ENCODE measurements around the gene AHCYL2. TPM values are rescaled to one million over a fixed set of nuclear protein-coding genes. Genes with fewer than 3 reads are reported as not detected.

AHCYL2 gene
- total RNA-seq, 1 experiment from 2014 or later: 20.2 TPM

GRCh38 chr7:129465080-129465479 is 240.2 kb downstream of the AHCYL2 start:
- no TSS peak for BruUV-seq (replicated peaks)
- in situ Hi-C loops (cut with HindIII; ENCODE audit: low pct_unique_long_range_greater_than_20kb, low sequenced_read_pairs): no loop called here

DNA sequence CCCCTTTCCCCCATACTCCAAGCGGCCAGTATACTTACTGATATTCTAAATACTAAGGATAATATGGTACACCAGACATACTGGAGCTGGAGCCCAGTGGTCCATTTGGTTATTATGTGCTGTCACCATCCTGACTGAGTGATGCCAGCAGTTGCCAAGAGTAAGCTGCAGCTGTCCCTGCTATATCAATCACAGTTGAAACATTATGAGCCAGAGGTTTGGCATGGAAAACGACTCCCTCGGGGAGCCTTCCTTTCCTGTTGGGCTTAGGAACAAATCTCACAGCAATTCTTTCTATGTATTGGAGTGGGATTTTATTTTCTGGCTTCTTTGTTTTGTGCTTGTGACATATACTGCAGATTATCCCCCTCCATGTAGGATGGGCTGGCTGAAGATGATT is 242.0 kb downstream of the AHCYL2 start:
- no peak for ATAC-seq

More at GRCh38 chr7:129465080-129465479, 240.2 kb downstream of the AHCYL2 start:
- H3K4me3 ChIP-seq (ENCODE audit: low read depth in 2 of 2, low read length in 2 of 2): no peak overlapping the region
- ChIA-PET POLR2A (interaction anchor here (0.6 kb wide), 1 partner anchor 415 kb away, joined by 3 read pairs; no protein-coding TSS in a partner anchor), CTCF (no interaction called here)
- no peak for DNase-seq (ENCODE audit: low read depth, low spot score)
- no peak for ATAC-seq
- H3K4me1 ChIP-seq (ENCODE audit: control insufficient read depth, insufficient read depth, low read length): no peaks in the 10 kb centered on the region
- intact Hi-C loops (cut with micrococcal nuclease; ENCODE audit: unreplicated experiment): no loop called here
- H3K9me3 ChIP-seq (ENCODE audit: control insufficient read depth, insufficient read depth, low read depth, low read length): no peaks in the 10 kb centered on the region
- no peak overlapping the region for H3K27ac ChIP-seq (ENCODE audit: low read length)
- no peaks in the 10 kb centered on the region; the same call in 1 of the 2 replicates for H3K36me3 ChIP-seq (ENCODE audit: control insufficient read depth, insufficient read depth, low read length)
- TF ChIP-seq, protein P1, sequence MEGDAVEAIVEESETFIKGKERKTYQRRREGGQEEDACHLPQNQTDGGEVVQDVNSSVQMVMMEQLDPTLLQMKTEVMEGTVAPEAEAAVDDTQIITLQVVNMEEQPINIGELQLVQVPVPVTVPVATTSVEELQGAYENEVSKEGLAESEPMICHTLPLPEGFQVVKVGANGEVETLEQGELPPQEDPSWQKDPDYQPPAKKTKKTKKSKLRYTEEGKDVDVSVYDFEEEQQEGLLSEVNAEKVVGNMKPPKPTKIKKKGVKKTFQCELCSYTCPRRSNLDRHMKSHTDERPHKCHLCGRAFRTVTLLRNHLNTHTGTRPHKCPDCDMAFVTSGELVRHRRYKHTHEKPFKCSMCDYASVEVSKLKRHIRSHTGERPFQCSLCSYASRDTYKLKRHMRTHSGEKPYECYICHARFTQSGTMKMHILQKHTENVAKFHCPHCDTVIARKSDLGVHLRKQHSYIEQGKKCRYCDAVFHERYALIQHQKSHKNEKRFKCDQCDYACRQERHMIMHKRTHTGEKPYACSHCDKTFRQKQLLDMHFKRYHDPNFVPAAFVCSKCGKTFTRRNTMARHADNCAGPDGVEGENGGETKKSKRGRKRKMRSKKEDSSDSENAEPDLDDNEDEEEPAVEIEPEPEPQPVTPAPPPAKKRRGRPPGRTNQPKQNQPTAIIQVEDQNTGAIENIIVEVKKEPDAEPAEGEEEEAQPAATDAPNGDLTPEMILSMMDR (IDR thresholded peaks at IDR 0.05): no peak
- TF ChIP-seq SIN3A (IDR thresholded peaks at IDR 0.05; ENCODE audit: borderline replicate concordance, insufficient read depth, low read depth, low read length) (no peak), TCF7L2 (IDR thresholded peaks at IDR 0.05; ENCODE audit: low read depth, low read length) (no peak)
- no peaks in the 10 kb centered on the region for H3K27me3 ChIP-seq (ENCODE audit: control insufficient read depth, insufficient read depth, low read length)

DNA sequence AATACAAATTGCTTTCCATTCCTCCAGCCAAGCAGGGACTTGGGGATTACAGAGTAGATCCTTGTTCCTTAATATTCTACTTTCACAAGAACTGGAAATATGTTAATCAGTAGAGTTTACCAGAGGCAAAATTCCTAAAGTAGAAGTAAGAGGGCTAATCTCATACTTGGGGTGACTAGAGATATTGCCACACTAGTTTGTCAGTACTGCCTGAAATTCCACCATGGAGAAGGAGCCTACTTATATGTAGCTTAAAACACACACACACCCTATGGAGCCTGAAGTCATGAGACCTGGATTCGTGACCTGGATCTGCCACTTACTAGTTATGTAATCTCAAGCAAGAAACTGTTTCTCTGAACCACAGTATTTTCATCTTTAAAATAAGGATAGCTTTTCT is 243.3 kb downstream of the AHCYL2 start:
- ATAC-seq (no peak), DNase-seq (ENCODE audit: low read depth, low spot score) (no peak)
- Histone ChIP-seq H3K36me3 (ENCODE audit: control insufficient read depth, insufficient read depth, low read length) (no peaks in the 10 kb centered on the region; the same call in 1 of the 2 replicates), H3K4me3 (ENCODE audit: low read depth in 2 of 2, low read length in 2 of 2) (no peak overlapping the region), H3K27me3 (ENCODE audit: control insufficient read depth, insufficient read depth, low read length) (no peaks in the 10 kb centered on the region), H3K4me1 (ENCODE audit: control insufficient read depth, insufficient read depth, low read length) (no peaks in the 10 kb centered on the region), H3K9me3 (ENCODE audit: control insufficient read depth, insufficient read depth, low read depth, low read length) (no peaks in the 10 kb centered on the region), H3K27ac (ENCODE audit: low read length) (no peak overlapping the region)
- intact Hi-C loops (cut with micrococcal nuclease; ENCODE audit: unreplicated experiment): no loop called here
- no peak for TF ChIP-seq SIN3A (IDR thresholded peaks at IDR 0.05; ENCODE audit: borderline replicate concordance, insufficient read depth, low read depth, low read length)
- TF ChIP-seq, protein P2, sequence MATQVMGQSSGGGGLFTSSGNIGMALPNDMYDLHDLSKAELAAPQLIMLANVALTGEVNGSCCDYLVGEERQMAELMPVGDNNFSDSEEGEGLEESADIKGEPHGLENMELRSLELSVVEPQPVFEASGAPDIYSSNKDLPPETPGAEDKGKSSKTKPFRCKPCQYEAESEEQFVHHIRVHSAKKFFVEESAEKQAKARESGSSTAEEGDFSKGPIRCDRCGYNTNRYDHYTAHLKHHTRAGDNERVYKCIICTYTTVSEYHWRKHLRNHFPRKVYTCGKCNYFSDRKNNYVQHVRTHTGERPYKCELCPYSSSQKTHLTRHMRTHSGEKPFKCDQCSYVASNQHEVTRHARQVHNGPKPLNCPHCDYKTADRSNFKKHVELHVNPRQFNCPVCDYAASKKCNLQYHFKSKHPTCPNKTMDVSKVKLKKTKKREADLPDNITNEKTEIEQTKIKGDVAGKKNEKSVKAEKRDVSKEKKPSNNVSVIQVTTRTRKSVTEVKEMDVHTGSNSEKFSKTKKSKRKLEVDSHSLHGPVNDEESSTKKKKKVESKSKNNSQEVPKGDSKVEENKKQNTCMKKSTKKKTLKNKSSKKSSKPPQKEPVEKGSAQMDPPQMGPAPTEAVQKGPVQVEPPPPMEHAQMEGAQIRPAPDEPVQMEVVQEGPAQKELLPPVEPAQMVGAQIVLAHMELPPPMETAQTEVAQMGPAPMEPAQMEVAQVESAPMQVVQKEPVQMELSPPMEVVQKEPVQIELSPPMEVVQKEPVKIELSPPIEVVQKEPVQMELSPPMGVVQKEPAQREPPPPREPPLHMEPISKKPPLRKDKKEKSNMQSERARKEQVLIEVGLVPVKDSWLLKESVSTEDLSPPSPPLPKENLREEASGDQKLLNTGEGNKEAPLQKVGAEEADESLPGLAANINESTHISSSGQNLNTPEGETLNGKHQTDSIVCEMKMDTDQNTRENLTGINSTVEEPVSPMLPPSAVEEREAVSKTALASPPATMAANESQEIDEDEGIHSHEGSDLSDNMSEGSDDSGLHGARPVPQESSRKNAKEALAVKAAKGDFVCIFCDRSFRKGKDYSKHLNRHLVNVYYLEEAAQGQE (IDR thresholded peaks at IDR 0.05; ENCODE audit: insufficient read depth in 1 of 2, low read depth in 2 of 2, low read length in 1 of 2): no peak
- no peak for TF ChIP-seq POLR2AphosphoS5 (IDR thresholded peaks at IDR 0.05; ENCODE audit: low read depth, low read length)
- TF ChIP-seq, protein P1 (IDR thresholded peaks at IDR 0.05): no peak
- ChIA-PET POLR2A (no interaction called here), CTCF (interaction anchor here (0.5 to 1.4 kb wide), 3 partner anchors 100 to 250 kb away, joined by 4 to 5 read pairs (median 4); no protein-coding TSS in a partner anchor)
- in situ Hi-C loops (cut with HindIII; ENCODE audit: low pct_unique_long_range_greater_than_20kb, low sequenced_read_pairs): no loop called here
- BruUV-seq (replicated peaks): no TSS peak

More for the DNA sequence above, 242.0 kb downstream of the AHCYL2 start:
- POLR2A ChIA-PET: interaction anchor here (0.6 kb wide), 1 partner anchor 513 kb away, joined by 4 read pairs; no protein-coding TSS in a partner anchor
- CTCF ChIA-PET: no interaction called here
- in situ Hi-C loops (cut with HindIII; ENCODE audit: low pct_unique_long_range_greater_than_20kb, low sequenced_read_pairs) (no loop called here), intact Hi-C loops (cut with micrococcal nuclease; ENCODE audit: unreplicated experiment) (no loop called here)
- H3K4me3 ChIP-seq (ENCODE audit: low read depth in 2 of 2, low read length in 2 of 2): no peak overlapping the region
- DNase-seq (ENCODE audit: low read depth, low spot score): no peak
- TF ChIP-seq, protein P2 (IDR thresholded peaks at IDR 0.05; ENCODE audit: insufficient read depth in 1 of 2, low read depth in 2 of 2, low read length in 1 of 2): no peak
- TF ChIP-seq POLR2AphosphoS5 (IDR thresholded peaks at IDR 0.05; ENCODE audit: low read depth, low read length) (no peak), TCF7L2 (IDR thresholded peaks at IDR 0.05; ENCODE audit: low read depth, low read length) (no peak)
- H3K27ac ChIP-seq (ENCODE audit: low read length): no peak overlapping the region
- H3K27me3 ChIP-seq (ENCODE audit: control insufficient read depth, insufficient read depth, low read length): no peaks in the 10 kb centered on the region
- H3K36me3 ChIP-seq (ENCODE audit: control insufficient read depth, insufficient read depth, low read length): no peaks in the 10 kb centered on the region; the same call in 1 of the 2 replicates
- no TSS peak for BruUV-seq (replicated peaks)
- H3K4me1 ChIP-seq (ENCODE audit: control insufficient read depth, insufficient read depth, low read length): no peaks in the 10 kb centered on the region
- no peaks in the 10 kb centered on the region for H3K9me3 ChIP-seq (ENCODE audit: control insufficient read depth, insufficient read depth, low read depth, low read length)
